ENCODE measurements around the gene TENM4.

GRCh38 chr11:78699609-78700135 is 741.2 kb downstream of the TENM4 start:
- TF ChIP-seq CTCF (IDR thresholded peaks at IDR 0.05 in 4 of 5, conservative IDR thresholded peaks at IDR 0.05 in 1 of 5) (no peak), POLR2A (IDR thresholded peaks at IDR 0.05) (no peak)

Measured in gastrocnemius medialis (tissue), 4 donors.